GM12864 (cell line): ENCODE measurements around the gene RREB1.

ENCODE experiments used
- DNase-seq: peaks from one replicate; pipeline ENCODE4 v3.0.0-alpha.2; 2011; ENCODE audit warnings: low read depth
- H3K4me3 ChIP-seq: 2 replicates; pipeline ENCODE4 v1.5.1; 2011; ENCODE audit warnings: mild to moderate bottlenecking, low read depth, low read length, control low read depth
- TF ChIP-seq, protein P1 (sequence below): IDR thresholded peaks from 2 replicates; pipeline ENCODE4 v1.5.1; 2011; ENCODE audit warnings: low read depth, mild to moderate bottlenecking, moderate library complexity, low read length, control low read depth, inconsistent platforms; ENCODE audit errors: missing control alignments

Gene RREB1

GRCh38 chr6:7256785-7257184, 149.0 kb downstream of the RREB1 start:
- TF ChIP-seq, protein P1, sequence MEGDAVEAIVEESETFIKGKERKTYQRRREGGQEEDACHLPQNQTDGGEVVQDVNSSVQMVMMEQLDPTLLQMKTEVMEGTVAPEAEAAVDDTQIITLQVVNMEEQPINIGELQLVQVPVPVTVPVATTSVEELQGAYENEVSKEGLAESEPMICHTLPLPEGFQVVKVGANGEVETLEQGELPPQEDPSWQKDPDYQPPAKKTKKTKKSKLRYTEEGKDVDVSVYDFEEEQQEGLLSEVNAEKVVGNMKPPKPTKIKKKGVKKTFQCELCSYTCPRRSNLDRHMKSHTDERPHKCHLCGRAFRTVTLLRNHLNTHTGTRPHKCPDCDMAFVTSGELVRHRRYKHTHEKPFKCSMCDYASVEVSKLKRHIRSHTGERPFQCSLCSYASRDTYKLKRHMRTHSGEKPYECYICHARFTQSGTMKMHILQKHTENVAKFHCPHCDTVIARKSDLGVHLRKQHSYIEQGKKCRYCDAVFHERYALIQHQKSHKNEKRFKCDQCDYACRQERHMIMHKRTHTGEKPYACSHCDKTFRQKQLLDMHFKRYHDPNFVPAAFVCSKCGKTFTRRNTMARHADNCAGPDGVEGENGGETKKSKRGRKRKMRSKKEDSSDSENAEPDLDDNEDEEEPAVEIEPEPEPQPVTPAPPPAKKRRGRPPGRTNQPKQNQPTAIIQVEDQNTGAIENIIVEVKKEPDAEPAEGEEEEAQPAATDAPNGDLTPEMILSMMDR = no peak
- H3K4me3 ChIP-seq = no peak overlapping the region
- DNase-seq = no peak

- no peak for DNase-seq
- H3K4me3 ChIP-seq = no peak overlapping the region
- TF ChIP-seq, protein P1 = no peak
Measured at GRCh38 chr6:7257521-7258230, 149.9 kb downstream of the RREB1 start.

DNA sequence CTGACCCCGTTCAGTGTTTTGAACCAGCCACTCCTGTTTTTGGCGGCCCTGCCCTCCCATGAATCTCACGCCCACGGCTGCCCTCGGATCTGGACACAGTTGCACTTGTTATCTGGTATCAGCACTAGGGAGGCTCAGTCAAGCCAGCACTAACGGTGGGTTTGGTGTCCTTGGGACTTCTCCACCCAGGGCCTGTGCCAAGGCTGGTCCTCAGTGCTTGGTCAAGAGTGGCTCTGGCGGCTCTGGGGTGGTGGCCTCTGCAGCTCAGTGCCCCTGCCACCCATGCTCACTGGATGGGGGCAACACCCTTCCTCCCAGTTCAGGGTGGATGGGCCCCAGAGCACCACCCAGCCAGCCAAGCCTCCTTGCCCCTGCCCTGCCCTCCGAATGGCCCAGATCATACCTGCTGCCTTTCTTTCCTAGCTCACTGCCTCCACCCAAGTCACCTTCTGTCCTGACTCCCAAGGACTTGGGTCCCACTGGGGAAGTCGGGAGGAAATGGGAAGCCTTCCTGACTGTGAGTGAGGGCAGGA, 150.5 kb downstream of the RREB1 start:
- no peak for DNase-seq
- no peak overlapping the region for H3K4me3 ChIP-seq
- TF ChIP-seq, protein P1 = no peak

DNA sequence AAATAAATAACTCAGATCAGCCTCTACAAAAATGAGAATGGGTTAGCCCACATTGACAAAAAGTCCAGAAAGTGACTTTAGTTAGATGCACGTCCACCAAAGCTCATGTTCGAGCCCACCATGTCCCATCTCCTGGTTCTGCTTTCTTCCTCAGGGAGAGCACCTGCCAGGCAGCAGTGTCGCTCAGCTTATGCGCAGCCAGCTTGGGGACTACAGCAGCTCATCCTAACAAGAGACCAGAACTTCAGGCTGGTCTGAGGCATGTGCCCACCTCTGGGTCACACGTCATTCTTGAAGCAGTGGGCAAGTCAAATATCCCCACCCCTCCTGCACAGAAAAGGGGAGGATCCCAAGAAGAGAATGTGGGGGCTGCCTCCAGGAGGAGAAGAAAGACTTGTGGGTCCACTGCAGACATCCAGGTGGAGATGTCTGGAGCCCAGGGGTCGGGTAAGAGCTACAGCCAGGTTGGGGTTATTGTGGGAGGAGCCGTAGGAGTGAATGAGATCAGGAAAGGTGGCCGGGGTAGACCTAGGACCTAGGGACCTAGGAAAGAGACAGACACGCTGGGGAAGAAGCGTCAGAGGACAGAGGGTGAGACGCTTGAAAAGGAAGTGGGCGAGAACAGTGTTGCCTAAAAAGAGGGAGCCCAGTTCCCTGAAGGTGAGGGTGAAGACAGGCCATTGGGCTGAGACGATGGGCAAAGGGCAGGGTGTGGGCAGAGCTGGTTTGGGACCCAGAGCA, 152.7 kb downstream of the RREB1 start:
- no peak for DNase-seq
- H3K4me3 ChIP-seq = peak overlapping the region; percentile 56
- TF ChIP-seq, protein P1 = no peak

GRCh38 chr6:7261032-7261841, 153.5 kb downstream of the RREB1 start:
- no peak for DNase-seq
- peak overlapping the region; percentile 56 for H3K4me3 ChIP-seq
- TF ChIP-seq, protein P1 = no peak

DNA sequence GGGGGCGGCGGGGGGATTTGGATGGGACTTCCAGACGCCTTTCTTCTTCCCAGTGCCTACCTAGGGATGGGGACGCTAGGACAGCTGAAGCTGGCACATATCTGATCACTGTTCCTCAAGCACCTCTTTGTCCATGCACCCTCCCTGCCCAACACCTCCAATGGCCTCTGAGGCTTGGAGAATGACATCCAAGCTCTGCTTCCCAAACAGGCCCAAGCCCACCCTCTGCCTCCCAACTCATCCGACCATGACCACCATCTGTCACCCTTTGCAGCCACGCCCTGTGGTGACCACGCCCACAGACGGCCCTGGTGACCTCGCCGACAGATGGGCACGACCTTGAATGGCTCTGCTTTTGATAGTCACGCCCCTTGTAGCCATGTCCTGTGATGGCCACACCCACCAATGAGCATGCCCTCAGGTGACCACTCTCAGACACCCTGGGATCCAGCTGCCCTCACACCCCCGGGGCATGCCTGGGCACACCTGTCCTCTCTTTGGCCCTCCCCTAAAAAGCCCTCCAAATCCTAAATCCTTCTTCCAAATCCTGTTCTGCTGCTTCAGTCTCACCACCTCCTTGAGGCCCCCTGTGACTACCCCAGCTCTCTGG, 154.2 kb downstream of the RREB1 start:
- peak overlapping the region; percentile 56; the same call in 1 of the 2 replicates for H3K4me3 ChIP-seq
- no peak for DNase-seq
- TF ChIP-seq, protein P1 = no peak
